A673 (cell line): ENCODE data around the gene TGM2.

ENCODE experiments used
- CTCF ChIP-seq: fragments of 300-800, 200-600 bp; sonication (generic); conservative IDR thresholded peaks from 2 replicates; pipeline ENCODE4 v1.5.1; 2017; ENCODE audit warnings: low read depth, mild to moderate bottlenecking, antibody characterized with exemption, low read length, moderate library complexity, mixed read lengths
- EZH2 ChIP-seq: fragments of 200-600 bp; sonication (generic); IDR thresholded peaks from 2 replicates; pipeline ENCODE4 v1.6.1; 2017; ENCODE audit warnings: borderline replicate concordance, low read depth, mild to moderate bottlenecking, mixed read lengths, antibody characterized with exemption, low read length; ENCODE audit not compliant: poor library complexity, severe bottlenecking

GRCh38 chr20:38202153-38202981 is 37.3 kb upstream of the TGM2 start:
- no peak for TF ChIP-seq CTCF
- TF ChIP-seq EZH2: no peak
